ENCODE results near the gene PTMA. TPM values are rescaled to one million over a fixed set of nuclear protein-coding genes. Genes with fewer than 3 reads are reported as not detected.

PTMA gene
- polyA plus RNA-seq, 2 of the 4 experiments (the other 2 are of a cell fraction), result 1,191 to 2,360 TPM

- Histone ChIP-seq H3K4me2 (peak overlapping the region; percentile 61), H3K9me3 (no peaks in the 10 kb centered on the region), H3K4me1 (peaks cover 26% of the 10 kb centered on the region), H3K27ac (peak overlapping the region; percentile 94 to 97), H3K4me3 (peak overlapping the region; percentile 66)
- DNase-seq (ENCODE audit: low read depth in 1 of 2, low spot score in 1 of 2), result peak in 1 of 2 experiments; percentile 68
- POLR2A ChIA-PET, result interaction anchor here (0.8 to 2.9 kb wide), 18 partner anchors 11 to 243 kb away, joined by 3 to 45 read pairs (median 8); partner anchors contain the start of genes NCL and PDE6D
- ATAC-seq, result no peak; a peak in 2 of 6 replicates
- CTCF ChIA-PET, result interaction anchor here (0.7 to 78.4 kb wide), 5 partner anchors 17 to 186 kb away, joined by 3 to 4158 read pairs (median 5); no protein-coding TSS in a partner anchor
- WGBS (ENCODE audit: missing lambda C conversion rate), result 51% methylated on average over 19 of the region's 30 CpGs
- FAIRE-seq, result no peak
- 0 out of 2 replicates have a peak, but pooled peaks have one; percentile 27 for TF ChIP-seq HMGXB4 (CRISPR knock-in tag; IDR thresholded peaks at IDR 0.05; ENCODE audit: borderline replicate concordance)
- 0 out of 2 replicates have a peak, but pooled peaks have one; percentile 34 for TF ChIP-seq ATOH8 (CRISPR knock-in tag; IDR thresholded peaks at IDR 0.05; ENCODE audit: low read depth)
- 0 out of 2 replicates have a peak, but pooled peaks have one; percentile 30 for TF ChIP-seq POLR2A (IDR thresholded peaks at IDR 0.05; ENCODE audit: low read length)
- peak; percentile 84; the same call in 1 of the 2 replicates for TF ChIP-seq TP53 (CRISPR knock-in tag; IDR thresholded peaks at IDR 0.05)
- no peak for TF ChIP-seq CHD2 (IDR thresholded peaks at IDR 0.05; ENCODE audit: low read length, partially characterized antibody)
- TF ChIP-seq RCOR1 (IDR thresholded peaks at IDR 0.05; ENCODE audit: low read depth, low read length), result no peak
- TF ChIP-seq TFCP2L1 (CRISPR knock-in tag; IDR thresholded peaks at IDR 0.05), result 0 out of 2 replicates have a peak, but pooled peaks have one; percentile 19
- peak; percentile 65; the same call in 1 of the 2 replicates for TF ChIP-seq NPAS2 (CRISPR knock-in tag; IDR thresholded peaks at IDR 0.05; ENCODE audit: borderline replicate concordance)
- TF ChIP-seq CBX8 (IDR thresholded peaks at IDR 0.05), result no peak
- TF ChIP-seq FOXS1 (CRISPR knock-in tag; IDR thresholded peaks at IDR 0.05), result 0 out of 2 replicates have a peak, but pooled peaks have one; percentile 15
- no peak for TF ChIP-seq EP300 (IDR thresholded peaks at IDR 0.05)
- no peak for TF ChIP-seq PBX3 (IDR thresholded peaks at IDR 0.05)
- peak; percentile 73; the same call in 1 of the 2 replicates for TF ChIP-seq HOXA7 (CRISPR knock-in tag; IDR thresholded peaks at IDR 0.05)
- TF ChIP-seq HES2 (IDR thresholded peaks at IDR 0.05), result no peak
- TF ChIP-seq FOSL2 (IDR thresholded peaks at IDR 0.05), result no peak
- no peak for TF ChIP-seq FOSL2 (CRISPR knock-in tag; IDR thresholded peaks at IDR 0.05)
- TF ChIP-seq EHMT2 (IDR thresholded peaks at IDR 0.05; ENCODE audit: low read depth), result no peak
- no peak; the same call in 1 of the 2 replicates for TF ChIP-seq CHD4 (IDR thresholded peaks at IDR 0.05; ENCODE audit: borderline replicate concordance)
- no peak for TF ChIP-seq KDM5A (IDR thresholded peaks at IDR 0.05)
- TF ChIP-seq KDM1A (IDR thresholded peaks at IDR 0.05; ENCODE audit: low read depth), result no peak; the same call in 1 of the 2 replicates
- no peak for TF ChIP-seq HOXB5 (CRISPR knock-in tag; IDR thresholded peaks at IDR 0.05)
- no peak for TF ChIP-seq SREBF2 (IDR thresholded peaks at IDR 0.05)
- TF ChIP-seq CBX2 (IDR thresholded peaks at IDR 0.05; ENCODE audit: borderline replicate concordance, low read depth), result no peak
- no peak for TF ChIP-seq HOXB13 (CRISPR knock-in tag; IDR thresholded peaks at IDR 0.05; ENCODE audit: low read depth)
- no peak for TF ChIP-seq CTCF (IDR thresholded peaks at IDR 0.05)
Observed at GRCh38 chr2:231707625-231707926, 749 bp upstream of the PTMA start.
